ENCODE data around the gene ADARB2.

DNA sequence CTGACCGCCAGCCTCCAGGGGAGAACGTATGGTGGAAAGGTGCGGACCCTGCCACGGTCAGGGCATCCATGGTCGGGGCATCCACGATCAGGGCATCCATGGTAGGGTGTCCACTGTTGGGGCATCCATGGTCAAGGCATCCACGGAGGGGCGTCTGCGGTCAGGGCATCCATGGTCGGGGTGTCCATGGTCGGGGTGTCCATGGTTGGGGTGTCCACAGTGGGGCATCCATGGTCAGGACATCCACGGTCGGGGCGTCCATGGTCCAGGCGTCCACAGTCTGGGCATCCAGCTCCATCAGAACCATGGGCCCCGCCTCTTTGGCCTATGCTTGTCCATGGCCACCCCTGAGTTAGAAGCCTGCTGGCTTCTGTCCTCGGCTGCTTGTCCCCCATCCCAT, 148.1 kb downstream of the ADARB2 start:
- TF ChIP-seq, protein P1, sequence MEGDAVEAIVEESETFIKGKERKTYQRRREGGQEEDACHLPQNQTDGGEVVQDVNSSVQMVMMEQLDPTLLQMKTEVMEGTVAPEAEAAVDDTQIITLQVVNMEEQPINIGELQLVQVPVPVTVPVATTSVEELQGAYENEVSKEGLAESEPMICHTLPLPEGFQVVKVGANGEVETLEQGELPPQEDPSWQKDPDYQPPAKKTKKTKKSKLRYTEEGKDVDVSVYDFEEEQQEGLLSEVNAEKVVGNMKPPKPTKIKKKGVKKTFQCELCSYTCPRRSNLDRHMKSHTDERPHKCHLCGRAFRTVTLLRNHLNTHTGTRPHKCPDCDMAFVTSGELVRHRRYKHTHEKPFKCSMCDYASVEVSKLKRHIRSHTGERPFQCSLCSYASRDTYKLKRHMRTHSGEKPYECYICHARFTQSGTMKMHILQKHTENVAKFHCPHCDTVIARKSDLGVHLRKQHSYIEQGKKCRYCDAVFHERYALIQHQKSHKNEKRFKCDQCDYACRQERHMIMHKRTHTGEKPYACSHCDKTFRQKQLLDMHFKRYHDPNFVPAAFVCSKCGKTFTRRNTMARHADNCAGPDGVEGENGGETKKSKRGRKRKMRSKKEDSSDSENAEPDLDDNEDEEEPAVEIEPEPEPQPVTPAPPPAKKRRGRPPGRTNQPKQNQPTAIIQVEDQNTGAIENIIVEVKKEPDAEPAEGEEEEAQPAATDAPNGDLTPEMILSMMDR (conservative IDR thresholded peaks at IDR 0.05 in 1 of 2, IDR thresholded peaks at IDR 0.05 in 1 of 2; ENCODE audit: low read depth in 1 of 2, low read length in 2 of 2), result no peak
- TF ChIP-seq EZH2 (IDR thresholded peaks at IDR 0.05; ENCODE audit: low read length, missing control alignments), result no peak
